IMR-90 (cell line): ENCODE data around the gene ITGA1. TPM values are rescaled to one million over a fixed set of nuclear protein-coding genes. Genes with fewer than 3 reads are reported as not detected.

Experiments used
- ATAC-seq: fragments of 200-7000 bp; cut with Tn5 transposase; 2 replicates; pipeline ENCODE4 v1.9.1; 2020; ENCODE audit warnings: low read depth, mild to moderate bottlenecking, moderate library complexity
- BruUV-seq: library from RNA; stranded (reverse); fragments of 400-500 nt; replicated peaks from 2 replicates; lab custom pipeline; 2021; lab: Mats Ljungman, UMichigan
- CTCF ChIA-PET: fragments of 300-600 bp; formaldehyde crosslinking; extraction: SDS; loops from one replicate; lab custom pipeline; 2021; ENCODE audit warnings: antibody characterized with exemption; lab: Yijun Ruan, JAX
- POLR2A ChIA-PET: fragments of 300-600 bp; sonication (Branson Sonifier 250); formaldehyde crosslinking; loops from one replicate; lab custom pipeline; 2022; ENCODE audit warnings: antibody characterized with exemption; ENCODE audit not compliant: unreplicated experiment; lab: Charles Lee
- DNase-seq: peaks from one replicate; pipeline ENCODE4 v3.0.0; 2013
- H2AFZ ChIP-seq: replicated peaks from 2 replicates; pipeline ENCODE3; 2013; ENCODE audit warnings: low read length, mild to moderate bottlenecking; ENCODE audit not compliant: poor library complexity
- H2AK5ac ChIP-seq: 2 replicates; pipeline ENCODE4 v1.6.1; 2013; ENCODE audit warnings: low read depth, low read length, inconsistent platforms
- H2AK9ac ChIP-seq: replicated peaks from 2 replicates; pipeline ENCODE3; 2013; ENCODE audit warnings: mild to moderate bottlenecking, low read depth, low read length, moderate library complexity; ENCODE audit not compliant: poor library complexity
- H2BK120ac ChIP-seq: 2 replicates; pipeline ENCODE4 v1.6.1; 2013; ENCODE audit warnings: low read depth, low read length, inconsistent platforms
- H2BK15ac ChIP-seq: 3 replicates; pipeline ENCODE4 v1.6.1; 2013; ENCODE audit warnings: low read depth, low read length, inconsistent platforms
- H2BK20ac ChIP-seq: 2 replicates; pipeline ENCODE4 v1.6.1; 2013; ENCODE audit warnings: low read depth, mild to moderate bottlenecking, inconsistent platforms, low read length, moderate library complexity
- H2BK5ac ChIP-seq: 2 replicates; pipeline ENCODE4 v1.6.1; 2013; ENCODE audit warnings: mild to moderate bottlenecking, low read depth, low read length, inconsistent platforms; ENCODE audit not compliant: poor library complexity, severe bottlenecking
- H3K14ac ChIP-seq: replicated peaks from 2 replicates; pipeline ENCODE4 v1.6.1; 2013; ENCODE audit warnings: low read depth, low read length, inconsistent platforms
- H3K18ac ChIP-seq: 2 replicates; pipeline ENCODE4 v1.6.1; 2013; ENCODE audit warnings: low read depth, low read length, control low read depth
- H3K23ac ChIP-seq: 2 replicates; pipeline ENCODE4 v1.6.1; 2013; ENCODE audit warnings: low read depth, low read length, inconsistent platforms
- H3K27ac ChIP-seq: 2 replicates; pipeline ENCODE4 v1.5.1; 2013; ENCODE audit warnings: mild to moderate bottlenecking, control low read depth, low read length; ENCODE audit not compliant: insufficient read depth
- H3K27me3 ChIP-seq: 2 replicates; pipeline ENCODE4 v1.6.1; 2013; ENCODE audit warnings: low read length; ENCODE audit not compliant: control insufficient read depth, insufficient read depth
- H3K36me3 ChIP-seq: 2 replicates; pipeline ENCODE4 v1.6.1; 2013; ENCODE audit warnings: low read length, mixed read lengths; ENCODE audit not compliant: control insufficient read depth, insufficient read depth
- H3K4ac ChIP-seq: 2 replicates; pipeline ENCODE4 v1.6.1; 2013; ENCODE audit warnings: low read depth, low read length, inconsistent platforms
- H3K4me1 ChIP-seq: 2 replicates; pipeline ENCODE4 v1.6.1; 2013; ENCODE audit warnings: low read length, mixed read lengths; ENCODE audit not compliant: control insufficient read depth, insufficient read depth
- H3K4me2 ChIP-seq: 2 replicates; pipeline ENCODE4 v1.6.1; 2013; ENCODE audit warnings: low read depth, mild to moderate bottlenecking, control low read depth, low read length, moderate library complexity
- H3K4me3 ChIP-seq: 2 replicates; pipeline ENCODE4 v1.5.1; 2013; ENCODE audit warnings: low read depth, mild to moderate bottlenecking, control low read depth, low read length, moderate library complexity; ENCODE audit not compliant: insufficient read depth
- H3K56ac ChIP-seq: 2 replicates; pipeline ENCODE4 v1.6.1; 2013; ENCODE audit warnings: low read length, inconsistent platforms; ENCODE audit not compliant: insufficient read depth; ENCODE audit errors: extremely low read depth
- H3K79me1 ChIP-seq, 2 experiments: 2 replicates each; pipeline ENCODE4 v1.6.1; 2013; ENCODE audit warnings: low read length in 2 of 2, inconsistent platforms in 1 of 2, low read depth in 1 of 2
- H3K9ac ChIP-seq: 2 replicates; pipeline ENCODE4 v1.6.1; 2013; ENCODE audit warnings: low read depth, low read length, control low read depth
- H3K9me1 ChIP-seq: 2 replicates; pipeline ENCODE4 v1.6.1; 2013; ENCODE audit warnings: low read length, inconsistent platforms; ENCODE audit not compliant: insufficient read depth
- H3K9me3 ChIP-seq: 2 replicates; pipeline ENCODE4 v1.6.1; 2013; ENCODE audit warnings: low read length; ENCODE audit not compliant: control insufficient read depth, insufficient read depth
- H4K20me1 ChIP-seq: 2 replicates; pipeline ENCODE4 v1.6.1; 2013; ENCODE audit warnings: low read length, inconsistent platforms; ENCODE audit not compliant: insufficient read depth
- H4K5ac ChIP-seq: 2 replicates; pipeline ENCODE4 v1.6.1; 2013; ENCODE audit warnings: mild to moderate bottlenecking, low read depth, low read length, control low read depth
- H4K8ac ChIP-seq, 2 experiments: 2 replicates each; pipeline ENCODE4 v1.6.1; 2013; ENCODE audit warnings: low read depth in 2 of 2, low read length in 2 of 2, control low read depth in 1 of 2, inconsistent platforms in 1 of 2
- H4K91ac ChIP-seq: 2 replicates; pipeline ENCODE4 v1.6.1; 2013; ENCODE audit warnings: low read depth, low read length, inconsistent platforms; ENCODE audit not compliant: insufficient read depth
- BHLHE40 ChIP-seq: fragments of 150-350 bp; IDR thresholded peaks from 2 replicates; pipeline ENCODE4 v1.6.1; 2016; ENCODE audit warnings: mild to moderate bottlenecking, low read depth, low read length
- CHD1 ChIP-seq: IDR thresholded peaks from 2 replicates; pipeline ENCODE4 v1.6.1; 2012; ENCODE audit warnings: low read depth, low read length, improper control_type of control experiment
- ELK1 ChIP-seq: fragments of 150-350 bp; IDR thresholded peaks from 2 replicates; pipeline ENCODE4 v1.6.1; 2016; ENCODE audit warnings: low read depth, mild to moderate bottlenecking, low read length, moderate library complexity, borderline replicate concordance
- FOS ChIP-seq: fragments of 150-350 bp; IDR thresholded peaks from 2 replicates; pipeline ENCODE4 v1.6.1; 2016; ENCODE audit warnings: low read depth, low read length
- MAFK ChIP-seq: IDR thresholded peaks from 2 replicates; pipeline ENCODE4 v1.6.1; 2012; ENCODE audit warnings: low read depth, low read length, improper control_type of control experiment
- MAZ ChIP-seq: IDR thresholded peaks from 2 replicates; pipeline ENCODE4 v1.6.1; 2012; ENCODE audit warnings: low read depth, mild to moderate bottlenecking, low read length, improper control_type of control experiment, moderate library complexity, borderline replicate concordance
- MXI1 ChIP-seq: IDR thresholded peaks from 2 replicates; pipeline ENCODE4 v1.6.1; 2012; ENCODE audit warnings: low read depth, mild to moderate bottlenecking, low read length, moderate library complexity, borderline replicate concordance
- NFE2L2 ChIP-seq: fragments of 150-350 bp; IDR thresholded peaks from 2 replicates; pipeline ENCODE4 v1.6.1; 2016; ENCODE audit warnings: low read depth, mild to moderate bottlenecking, low read length
- POLR2A ChIP-seq: IDR thresholded peaks from 2 replicates; pipeline ENCODE4 v1.6.1; 2012; ENCODE audit warnings: mild to moderate bottlenecking, low read depth, low read length
- RCOR1 ChIP-seq: IDR thresholded peaks from 2 replicates; pipeline ENCODE4 v1.6.1; 2012; ENCODE audit warnings: mild to moderate bottlenecking, low read length, improper control_type of control experiment; ENCODE audit not compliant: insufficient replicate concordance
- RFX5 ChIP-seq: IDR thresholded peaks from 2 replicates; pipeline ENCODE4 v1.8.0; 2012; ENCODE audit warnings: low read depth, mild to moderate bottlenecking, low read length, moderate library complexity
- SMC3 ChIP-seq: fragments of 150-350 bp; IDR thresholded peaks from 2 replicates; pipeline ENCODE4 v1.6.1; 2016; ENCODE audit warnings: low read depth, mild to moderate bottlenecking, antibody characterized with exemption, low read length, moderate library complexity
- WGBS, 2 experiments: methylation state at CpG; one replicate each; pipeline versions ENCODE4 v1.1.5 to v1.1.7; 2013; ENCODE audit warnings: missing lambda C conversion rate in 2 of 2; ENCODE audit not compliant: insufficient read length in 1 of 2; ENCODE audit errors: extremely low coverage in 2 of 2; 5-methylcytosine and 5-hydroxymethylcytosine counted together
- dilution Hi-C: fragments of 300-500 bp; cut with HindIII; formaldehyde crosslinking; loops from one replicate; pipeline ENCODE4 v1.14.3; 2018; ENCODE audit warnings: low sequenced_read_pairs; ENCODE audit not compliant: unreplicated experiment
- in situ Hi-C: fragments of 300-500 bp; cut with MboI; formaldehyde crosslinking; loops from 3 replicates; pipeline ENCODE4 v1.14.3; 2019; ENCODE audit warnings: low sequenced_read_pairs, inconsistent platforms, mixed read lengths
- intact Hi-C: fragments of 100-400 bp; cut with micrococcal nuclease; formaldehyde crosslinking; loops from 2 replicates; pipeline ENCODE4 v1.10.0; 2022
- polyA plus RNA-seq, 3 experiments: library from polyadenylated mRNA; depleted of rRNA; stranded (reverse); fragments of >200 nt; gene quantifications; 2 replicates each; pipeline ENCODE4 v1.2.3, GENCODE V29; 2012; ENCODE audit warnings: low replicate concordance in 1 of 3
- total RNA-seq: library from RNA; depleted of rRNA; stranded (reverse); fragments of >200 nt; gene quantifications from 2 replicates; pipeline ENCODE4 v1.2.3, GENCODE V29; 2012
- TF ChIP-seq, protein P1 (sequence below): fragments of 150-350 bp; IDR thresholded peaks from 2 replicates; pipeline ENCODE4 v1.6.1; 2017; ENCODE audit warnings: mild to moderate bottlenecking, antibody characterized with exemption, low read length, low read depth
- TF ChIP-seq, protein P2 (sequence below): conservative IDR thresholded peaks from 2 replicates; pipeline ENCODE4 v1.5.1; 2012; ENCODE audit warnings: mild to moderate bottlenecking, low read depth, low read length, improper control_type of control experiment

Gene ITGA1
- total and polyA plus RNA-seq, 2 of the 4 experiments (the other 2 are of a cell fraction): 22.3 to 95.2 TPM

- intact Hi-C loops (no loop called here), dilution Hi-C loops (no loop called here), in situ Hi-C loops (no loop called here)
- H3K4ac ChIP-seq: peak overlapping the region; percentile 18
- H3K27me3 ChIP-seq: no peaks in the 10 kb centered on the region
- peaks cover 19% of the 10 kb centered on the region for H3K36me3 ChIP-seq
- H2BK120ac ChIP-seq: peak overlapping the region; percentile 20; the same call in 1 of the 2 replicates
- no peaks in the 10 kb centered on the region for H3K9me3 ChIP-seq
- H3K27ac ChIP-seq: no peak overlapping the region
- peak overlapping the region; percentile 52; the same call in 1 of the 2 replicates for H4K91ac ChIP-seq
- H2BK15ac ChIP-seq: peak overlapping the region; percentile 38; the same call in 1 of the 3 replicates
- H3K23ac ChIP-seq: peak overlapping the region; percentile 60
- H3K79me1 ChIP-seq: peaks cover 12 to 18% of the 10 kb centered on the region in 2 experiments; a peak in 3 of 4 replicates
- no peak overlapping the region for H2AK9ac ChIP-seq
- no peak overlapping the region; the same call in 1 of the 2 replicates for H2AK5ac ChIP-seq
- ChIA-PET CTCF (no interaction called here), POLR2A (no interaction called here)
- 0 out of 4 replicates have a peak overlapping the region, but pooled peaks of 1 of the 2 experiments have one; percentile 4 for H4K8ac ChIP-seq
- peaks cover 8% of the 10 kb centered on the region for H3K9me1 ChIP-seq
- H2BK20ac ChIP-seq: peak overlapping the region; percentile 46; the same call in 1 of the 2 replicates
- peak overlapping the region; percentile 70 for H3K14ac ChIP-seq
- no peak for DNase-seq
- no peak overlapping the region for H2AFZ ChIP-seq
- no peak overlapping the region for H3K4me2 ChIP-seq
- ATAC-seq: no peak
- no peak overlapping the region for H3K9ac ChIP-seq
- H3K56ac ChIP-seq: no peak overlapping the region
- H4K5ac ChIP-seq: no peak overlapping the region
- 89% methylated on average over 3 of the region's 5 CpGs; no CpG with 5 or more reads in 1 of the 2 experiments for WGBS, 2 experiments
- H3K18ac ChIP-seq: no peak overlapping the region
- BruUV-seq: no TSS peak
- no peak overlapping the region for H3K4me3 ChIP-seq
- H2BK5ac ChIP-seq: no peak overlapping the region
- H3K4me1 ChIP-seq: peaks cover 9% of the 10 kb centered on the region
- no peaks in the 10 kb centered on the region for H4K20me1 ChIP-seq
- TF ChIP-seq RFX5: no peak
- no peak for TF ChIP-seq MAFK
- TF ChIP-seq POLR2A: no peak
- no peak for TF ChIP-seq MXI1
- TF ChIP-seq, protein P1, sequence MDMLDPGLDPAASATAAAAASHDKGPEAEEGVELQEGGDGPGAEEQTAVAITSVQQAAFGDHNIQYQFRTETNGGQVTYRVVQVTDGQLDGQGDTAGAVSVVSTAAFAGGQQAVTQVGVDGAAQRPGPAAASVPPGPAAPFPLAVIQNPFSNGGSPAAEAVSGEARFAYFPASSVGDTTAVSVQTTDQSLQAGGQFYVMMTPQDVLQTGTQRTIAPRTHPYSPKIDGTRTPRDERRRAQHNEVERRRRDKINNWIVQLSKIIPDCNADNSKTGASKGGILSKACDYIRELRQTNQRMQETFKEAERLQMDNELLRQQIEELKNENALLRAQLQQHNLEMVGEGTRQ: no peak
- TF ChIP-seq FOS: no peak
- TF ChIP-seq, protein P2, sequence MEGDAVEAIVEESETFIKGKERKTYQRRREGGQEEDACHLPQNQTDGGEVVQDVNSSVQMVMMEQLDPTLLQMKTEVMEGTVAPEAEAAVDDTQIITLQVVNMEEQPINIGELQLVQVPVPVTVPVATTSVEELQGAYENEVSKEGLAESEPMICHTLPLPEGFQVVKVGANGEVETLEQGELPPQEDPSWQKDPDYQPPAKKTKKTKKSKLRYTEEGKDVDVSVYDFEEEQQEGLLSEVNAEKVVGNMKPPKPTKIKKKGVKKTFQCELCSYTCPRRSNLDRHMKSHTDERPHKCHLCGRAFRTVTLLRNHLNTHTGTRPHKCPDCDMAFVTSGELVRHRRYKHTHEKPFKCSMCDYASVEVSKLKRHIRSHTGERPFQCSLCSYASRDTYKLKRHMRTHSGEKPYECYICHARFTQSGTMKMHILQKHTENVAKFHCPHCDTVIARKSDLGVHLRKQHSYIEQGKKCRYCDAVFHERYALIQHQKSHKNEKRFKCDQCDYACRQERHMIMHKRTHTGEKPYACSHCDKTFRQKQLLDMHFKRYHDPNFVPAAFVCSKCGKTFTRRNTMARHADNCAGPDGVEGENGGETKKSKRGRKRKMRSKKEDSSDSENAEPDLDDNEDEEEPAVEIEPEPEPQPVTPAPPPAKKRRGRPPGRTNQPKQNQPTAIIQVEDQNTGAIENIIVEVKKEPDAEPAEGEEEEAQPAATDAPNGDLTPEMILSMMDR: no peak
- no peak for TF ChIP-seq MAZ
- no peak for TF ChIP-seq SMC3
- TF ChIP-seq CHD1: no peak
- no peak for TF ChIP-seq NFE2L2
- no peak for TF ChIP-seq BHLHE40
- TF ChIP-seq ELK1: no peak
- TF ChIP-seq RCOR1: no peak
Observed at GRCh38 chr5:52895572-52896413, 108.1 kb downstream of the ITGA1 start.
